Activated CD4-positive, alpha-beta memory T cell treated with anti-CD3 and anti-CD28 coated beads for 36 hours (primary cell): ENCODE measurements around the gene FAM229B. TPM values are rescaled to one million over a fixed set of nuclear protein-coding genes. Genes with fewer than 3 reads are reported as not detected.
"Not testable (repeated sequence)": the region's sequence is repeated elsewhere in the genome, so short reads cannot be mapped to it uniquely, and the experiment has no call there.

ENCODE experiments used
- CTCF ChIA-PET: fragments of 350-600 bp; sonication (Branson Sonifier 250); formaldehyde crosslinking; loops from one replicate; lab custom pipeline; 2021; ENCODE audit warnings: antibody characterized with exemption, inconsistent platforms; lab: Charles Lee
- POLR2A ChIA-PET: fragments of 350-600 bp; sonication (Branson Sonifier 250); formaldehyde crosslinking; loops from one replicate; lab custom pipeline; 2021; ENCODE audit warnings: antibody characterized with exemption; lab: Charles Lee
- DNase-seq: peaks from one replicate; pipeline ENCODE4 v3.0.0-alpha.2; 2020
- H3K27ac Mint-ChIP-seq: one replicate; pipeline ENCODE4 v1.8.0; 2021; ENCODE audit warnings: mixed read lengths
- H3K27me3 Mint-ChIP-seq: one replicate; pipeline ENCODE4 v1.8.0; 2021; ENCODE audit warnings: mixed read lengths
- H3K36me3 Mint-ChIP-seq: one replicate; pipeline ENCODE4 v1.8.0; 2021; ENCODE audit warnings: mixed read lengths
- H3K4me1 Mint-ChIP-seq: one replicate; pipeline ENCODE4 v1.8.0; 2021; ENCODE audit warnings: low read depth, mixed read lengths
- H3K4me3 Mint-ChIP-seq: one replicate; pipeline ENCODE4 v1.8.0; 2021; ENCODE audit warnings: mild to moderate bottlenecking, mixed read lengths
- H3K9me3 Mint-ChIP-seq: one replicate; pipeline ENCODE4 v1.8.0; 2021; ENCODE audit warnings: mixed read lengths
- intact Hi-C: fragments of 100-400 bp; cut with micrococcal nuclease; formaldehyde crosslinking; loops from one replicate; pipeline ENCODE4 v1.15.1; 2023
- total RNA-seq, 2 experiments: library from RNA; stranded (reverse); gene quantifications; one replicate each; pipeline ENCODE4 v1.2.3, GENCODE V29; 2021

The FAM229B gene
- total RNA-seq, 2 experiments from 2014 or later: 6.7 to 7.3 TPM

- H3K27me3 Mint-ChIP-seq: not testable (repeated sequence)
These were observed 39.9 kb upstream of the FAM229B start for GRCh38 chr6:112047523-112047922.

GRCh38 chr6:112049026-112049799 is 38.2 kb upstream of the FAM229B start:
- Mint-ChIP-seq H3K4me1 (peaks cover 11% of the 10 kb centered on the region), H3K4me3 (no peak overlapping the region), H3K36me3 (no peaks in the 10 kb centered on the region), H3K9me3 (no peaks in the 10 kb centered on the region), H3K27me3 (no peaks in the 10 kb centered on the region), H3K27ac (no peak overlapping the region)
- CTCF ChIA-PET: interaction anchor here (0.7 to 2.2 kb wide), 5 partner anchors 37 to 356 kb away, joined by 3 to 12 read pairs (median 3); partner anchors contain the start of genes FAM229B and TUBE1
- POLR2A ChIA-PET: interaction anchor here (1.2 kb wide), 2 partner anchors 13 to 37 kb away, joined by 3 read pairs; no protein-coding TSS in a partner anchor
- DNase-seq: no peak
- intact Hi-C loops: no loop called here

More at GRCh38 chr6:112047523-112047922, 39.9 kb upstream of the FAM229B start:
- H3K9me3 Mint-ChIP-seq, H3K36me3 Mint-ChIP-seq, POLR2A ChIA-PET, H3K27ac Mint-ChIP-seq, CTCF ChIA-PET, H3K4me3 Mint-ChIP-seq, DNase-seq, intact Hi-C loops: not testable (repeated sequence)
- peaks cover 20% of the 10 kb centered on the region for H3K4me1 Mint-ChIP-seq

- intact Hi-C loops: no loop called here
- no peak overlapping the region for H3K4me3 Mint-ChIP-seq
- POLR2A ChIA-PET: interaction anchor here (1.2 kb wide), 1 partner anchor 12 kb away, joined by 3 read pairs; no protein-coding TSS in a partner anchor
These were observed 37.4 kb upstream of the FAM229B start for GRCh38 chr6:112049996-112050395.

GRCh38 chr6:112050429-112050828 is 37.0 kb upstream of the FAM229B start:
- Mint-ChIP-seq H3K4me1 (peaks cover 3% of the 10 kb centered on the region), H3K4me3 (no peak overlapping the region), H3K27ac (no peak overlapping the region), H3K27me3 (no peaks in the 10 kb centered on the region), H3K36me3 (no peaks in the 10 kb centered on the region), H3K9me3 (no peaks in the 10 kb centered on the region)
- DNase-seq: no peak
- ChIA-PET CTCF (interaction anchor here (0.8 to 2.2 kb wide), 6 partner anchors 10 to 445 kb away, joined by 3 to 12 read pairs (median 4); partner anchors contain the start of genes FAM229B, TRAF3IP2 and TUBE1), POLR2A (interaction anchor here (1.2 kb wide), 1 partner anchor 12 kb away, joined by 3 read pairs; no protein-coding TSS in a partner anchor)
- intact Hi-C loops: no loop called here

More at GRCh38 chr6:112049996-112050395, 37.4 kb upstream of the FAM229B start:
- Mint-ChIP-seq H3K4me1 (peaks cover 3% of the 10 kb centered on the region), H3K27me3 (no peaks in the 10 kb centered on the region), H3K36me3 (no peaks in the 10 kb centered on the region), H3K9me3 (no peaks in the 10 kb centered on the region), H3K27ac (no peak overlapping the region)
- CTCF ChIA-PET: interaction anchor here (0.7 to 2.2 kb wide), 6 partner anchors 11 to 444 kb away, joined by 3 to 12 read pairs (median 3); partner anchors contain the start of genes FAM229B, TRAF3IP2 and TUBE1
- DNase-seq: no peak

GRCh38 chr6:112051251-112051740 is 36.1 kb upstream of the FAM229B start:
- H3K27me3 Mint-ChIP-seq, DNase-seq, intact Hi-C loops, H3K36me3 Mint-ChIP-seq, H3K4me1 Mint-ChIP-seq, H3K27ac Mint-ChIP-seq, H3K4me3 Mint-ChIP-seq, H3K9me3 Mint-ChIP-seq, POLR2A ChIA-PET: not testable (repeated sequence)
- CTCF ChIA-PET: interaction anchor here (0.8 to 2.2 kb wide), 4 partner anchors 10 to 112 kb away, joined by 3 to 12 read pairs (median 6); partner anchors contain the start of genes FAM229B and TUBE1

GRCh38 chr6:112054001-112054400 is 33.4 kb upstream of the FAM229B start, which contains the start of gene CCN6:
CCN6 (plus strand) TSS chr6:112054104; CDS start chr6:112054358, 254 bp downstream.
- Mint-ChIP-seq H3K36me3 (no peaks in the 10 kb centered on the region), H3K27me3 (no peaks in the 10 kb centered on the region), H3K27ac (no peak within 1 kb of the TSS), H3K4me3 (no peak within 1 kb of the TSS), H3K9me3 (no peaks in the 10 kb centered on the region), H3K4me1 (peaks cover 2% of the 10 kb centered on the region)
- CTCF ChIA-PET: interaction anchor here (1.6 to 1.8 kb wide), 2 partner anchors 11 to 12 kb away, joined by 3 to 8 read pairs; no protein-coding TSS in a partner anchor
- intact Hi-C loops: no loop called here
- no peak for DNase-seq
- POLR2A ChIA-PET: no interaction called here

GRCh38 chr6:112054555-112055190 is 32.7 kb upstream of the FAM229B start:
- no peak overlapping the region for H3K27ac Mint-ChIP-seq
- H3K9me3 Mint-ChIP-seq: no peaks in the 10 kb centered on the region
- H3K27me3 Mint-ChIP-seq: no peaks in the 10 kb centered on the region
- DNase-seq: no peak
- no peaks in the 10 kb centered on the region for H3K36me3 Mint-ChIP-seq
- POLR2A ChIA-PET: no interaction called here
- intact Hi-C loops: no loop called here
- CTCF ChIA-PET: interaction anchor here (1.6 to 1.8 kb wide), 2 partner anchors 11 to 13 kb away, joined by 3 to 8 read pairs; no protein-coding TSS in a partner anchor
- H3K4me3 Mint-ChIP-seq: no peak overlapping the region
- H3K4me1 Mint-ChIP-seq: no peaks in the 10 kb centered on the region

GRCh38 chr6:112058243-112059032 is 29.0 kb upstream of the FAM229B start:
- DNase-seq: no peak
- Mint-ChIP-seq H3K27me3 (no peaks in the 10 kb centered on the region), H3K36me3 (no peaks in the 10 kb centered on the region), H3K27ac (no peak overlapping the region), H3K4me3 (no peak overlapping the region), H3K9me3 (no peaks in the 10 kb centered on the region), H3K4me1 (no peaks in the 10 kb centered on the region)
- intact Hi-C loops: no loop called here
- ChIA-PET CTCF (interaction anchor here (0.8 kb wide), 1 partner anchor 349 kb away, joined by 3 read pairs; no protein-coding TSS in a partner anchor), POLR2A (no interaction called here)

GRCh38 chr6:112061605-112062004 is 25.8 kb upstream of the FAM229B start:
- intact Hi-C loops: no loop called here
- DNase-seq: no peak
- H3K4me3 Mint-ChIP-seq: no peak overlapping the region
- no peaks in the 10 kb centered on the region for H3K36me3 Mint-ChIP-seq
- no peaks in the 10 kb centered on the region for H3K27me3 Mint-ChIP-seq
- no peaks in the 10 kb centered on the region for H3K9me3 Mint-ChIP-seq
- H3K27ac Mint-ChIP-seq: no peak overlapping the region
- ChIA-PET POLR2A (interaction anchor here (1.3 kb wide), 1 partner anchor 12 kb away, joined by 3 read pairs; no protein-coding TSS in a partner anchor), CTCF (interaction anchor here (1.0 to 1.3 kb wide), 2 partner anchors 11 to 17 kb away, joined by 3 read pairs; no protein-coding TSS in a partner anchor)
- H3K4me1 Mint-ChIP-seq: no peaks in the 10 kb centered on the region

- no peaks in the 10 kb centered on the region for H3K4me1 Mint-ChIP-seq
- ChIA-PET CTCF (no interaction called here), POLR2A (no interaction called here)
- intact Hi-C loops: no loop called here
- H3K27me3 Mint-ChIP-seq: no peaks in the 10 kb centered on the region
- no peak overlapping the region for H3K27ac Mint-ChIP-seq
- H3K9me3 Mint-ChIP-seq: no peaks in the 10 kb centered on the region
- no peak for DNase-seq
- H3K4me3 Mint-ChIP-seq: no peak overlapping the region
- no peaks in the 10 kb centered on the region for H3K36me3 Mint-ChIP-seq
These were observed 24.4 kb upstream of the FAM229B start for GRCh38 chr6:112062966-112063365.

GRCh38 chr6:112065426-112065986 is 21.9 kb upstream of the FAM229B start:
- no peak overlapping the region for H3K4me3 Mint-ChIP-seq
- peaks cover 3% of the 10 kb centered on the region for H3K36me3 Mint-ChIP-seq
- no peak for DNase-seq
- H3K9me3 Mint-ChIP-seq: no peaks in the 10 kb centered on the region
- CTCF ChIA-PET: interaction anchor here (1.7 kb wide), 1 partner anchor 98 kb away, joined by 4 read pairs; no protein-coding TSS in a partner anchor
- no peaks in the 10 kb centered on the region for H3K27me3 Mint-ChIP-seq
- H3K4me1 Mint-ChIP-seq: no peaks in the 10 kb centered on the region
- POLR2A ChIA-PET: no interaction called here
- H3K27ac Mint-ChIP-seq: no peak overlapping the region
- intact Hi-C loops: no loop called here
